SK-N-MC (cell line): ENCODE results near the gene DAP3.

Experiments used
- EZH2 ChIP-seq: fragments of 200-600 bp; sonication (generic); IDR thresholded peaks from one replicate; pipeline ENCODE4 v1.6.1; 2017; ENCODE audit warnings: antibody characterized with exemption
- FOXP2 ChIP-seq: optimal IDR thresholded peaks from 2 replicates; pipeline ENCODE3; 2011; ENCODE audit warnings: mild to moderate bottlenecking, moderate library complexity; ENCODE audit not compliant: insufficient read depth; ENCODE audit errors: extremely low read length, control extremely low read depth
- POLR2AphosphoS5 ChIP-seq: IDR thresholded peaks from 2 replicates; pipeline ENCODE4 v1.6.1; 2012; ENCODE audit warnings: mild to moderate bottlenecking, low read depth, low read length, borderline replicate concordance

DNA sequence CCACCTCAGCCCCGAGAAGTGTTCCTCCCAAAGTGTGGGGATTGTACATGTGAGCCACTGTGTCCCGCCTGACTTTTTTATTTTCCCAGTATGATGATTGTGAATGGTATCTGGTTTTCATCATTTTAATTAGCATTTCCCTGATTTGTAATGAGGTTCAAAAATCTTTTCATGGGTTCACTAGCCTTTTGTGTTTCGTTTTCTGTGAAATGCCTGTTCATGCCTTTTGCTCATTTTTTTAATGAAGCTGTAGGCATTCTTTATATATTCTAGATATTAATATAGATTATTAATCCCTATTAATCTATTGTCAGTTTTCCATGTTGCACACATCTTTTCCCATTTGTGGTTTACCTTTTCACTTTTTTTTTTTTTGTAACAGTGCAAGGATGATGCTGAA, 20.5 kb downstream of the DAP3 start:
- TF ChIP-seq POLR2AphosphoS5, result no peak
- TF ChIP-seq EZH2, result no peak
- no peak for TF ChIP-seq FOXP2
